Measurements from ENCODE around the gene PIK3R6.

The PIK3R6 gene

DNA sequence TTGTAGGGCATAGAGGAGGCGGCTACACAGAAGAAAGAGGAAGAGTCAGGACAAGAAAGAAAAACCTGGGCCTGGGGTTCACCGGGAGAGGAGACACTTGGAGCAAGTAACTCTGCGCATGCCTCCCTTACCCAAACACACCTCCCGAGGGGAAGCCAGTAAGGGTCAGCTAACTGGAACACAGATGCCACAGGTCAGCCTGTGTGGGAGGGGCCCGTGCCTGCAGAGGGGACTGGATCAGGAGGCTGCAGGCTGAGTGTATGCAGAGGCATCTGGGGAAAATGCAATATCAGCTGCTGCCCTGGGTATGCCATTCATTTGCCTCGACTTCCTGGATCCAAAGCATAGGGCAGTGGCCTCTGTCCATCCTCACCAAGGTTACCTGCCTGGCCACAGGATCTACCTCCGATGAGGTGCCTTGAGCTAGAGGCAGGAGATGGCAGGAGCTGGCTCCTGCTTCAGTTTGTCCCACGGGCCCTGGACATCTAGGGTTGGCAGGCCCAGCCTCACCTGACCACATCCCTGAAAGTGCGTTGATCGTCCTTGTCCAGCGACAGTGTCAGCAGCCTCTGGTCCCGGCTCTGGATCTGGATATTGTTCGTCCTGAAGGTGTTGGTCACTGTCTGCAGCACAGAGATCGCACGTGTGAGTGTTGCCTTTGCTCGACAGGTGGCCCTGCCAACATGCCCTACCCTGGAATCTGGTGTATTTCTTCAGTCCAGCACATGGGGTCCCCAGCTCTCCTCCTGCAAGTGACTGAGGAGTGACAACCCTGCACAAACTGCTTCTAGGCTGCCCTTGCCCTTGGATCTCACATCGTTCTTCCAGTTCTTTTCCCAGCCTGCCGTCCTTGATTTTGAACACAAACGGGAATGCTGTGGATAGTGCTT is 63.7 kb downstream of the PIK3R6 start:
- Histone ChIP-seq H2AFZ (ENCODE audit: low read length) (no peak overlapping the region), H3K27me3 (ENCODE audit: insufficient read depth, low read length) (no peaks in the 10 kb centered on the region), H3K27ac (ENCODE audit: low read depth, low read length, poor library complexity, severe bottlenecking) (no peak overlapping the region), H3F3A (ENCODE audit: insufficient read depth, low read length) (no peaks in the 10 kb centered on the region), H3K4me2 (ENCODE audit: low read length) (no peak overlapping the region), H3K9ac (ENCODE audit: low read length) (no peak overlapping the region), H3K9me2 (ENCODE audit: low read depth, low read length) (no peaks in the 10 kb centered on the region), H4K20me1 (ENCODE audit: insufficient read depth, low read length) (no peaks in the 10 kb centered on the region), H3K4me3 (ENCODE audit: low read depth, low read length, poor library complexity, severe bottlenecking) (no peak overlapping the region), H3K9me3 (ENCODE audit: low read length) (no peaks in the 10 kb centered on the region), H3K36me3 (ENCODE audit: insufficient read depth, low read length) (no peaks in the 10 kb centered on the region), H3K4me1 (ENCODE audit: insufficient read depth, low read length, severe bottlenecking) (no peaks in the 10 kb centered on the region), H3K79me2 (ENCODE audit: insufficient read depth, low read length) (no peaks in the 10 kb centered on the region)
- TF ChIP-seq, protein P1, sequence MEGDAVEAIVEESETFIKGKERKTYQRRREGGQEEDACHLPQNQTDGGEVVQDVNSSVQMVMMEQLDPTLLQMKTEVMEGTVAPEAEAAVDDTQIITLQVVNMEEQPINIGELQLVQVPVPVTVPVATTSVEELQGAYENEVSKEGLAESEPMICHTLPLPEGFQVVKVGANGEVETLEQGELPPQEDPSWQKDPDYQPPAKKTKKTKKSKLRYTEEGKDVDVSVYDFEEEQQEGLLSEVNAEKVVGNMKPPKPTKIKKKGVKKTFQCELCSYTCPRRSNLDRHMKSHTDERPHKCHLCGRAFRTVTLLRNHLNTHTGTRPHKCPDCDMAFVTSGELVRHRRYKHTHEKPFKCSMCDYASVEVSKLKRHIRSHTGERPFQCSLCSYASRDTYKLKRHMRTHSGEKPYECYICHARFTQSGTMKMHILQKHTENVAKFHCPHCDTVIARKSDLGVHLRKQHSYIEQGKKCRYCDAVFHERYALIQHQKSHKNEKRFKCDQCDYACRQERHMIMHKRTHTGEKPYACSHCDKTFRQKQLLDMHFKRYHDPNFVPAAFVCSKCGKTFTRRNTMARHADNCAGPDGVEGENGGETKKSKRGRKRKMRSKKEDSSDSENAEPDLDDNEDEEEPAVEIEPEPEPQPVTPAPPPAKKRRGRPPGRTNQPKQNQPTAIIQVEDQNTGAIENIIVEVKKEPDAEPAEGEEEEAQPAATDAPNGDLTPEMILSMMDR (IDR thresholded peaks at IDR 0.05; ENCODE audit: low read length) = peak; percentile 13; the same call in 1 of the 2 replicates
- TF ChIP-seq EZH2 (IDR thresholded peaks at IDR 0.05; ENCODE audit: borderline replicate concordance, low read length) = no peak

DNA sequence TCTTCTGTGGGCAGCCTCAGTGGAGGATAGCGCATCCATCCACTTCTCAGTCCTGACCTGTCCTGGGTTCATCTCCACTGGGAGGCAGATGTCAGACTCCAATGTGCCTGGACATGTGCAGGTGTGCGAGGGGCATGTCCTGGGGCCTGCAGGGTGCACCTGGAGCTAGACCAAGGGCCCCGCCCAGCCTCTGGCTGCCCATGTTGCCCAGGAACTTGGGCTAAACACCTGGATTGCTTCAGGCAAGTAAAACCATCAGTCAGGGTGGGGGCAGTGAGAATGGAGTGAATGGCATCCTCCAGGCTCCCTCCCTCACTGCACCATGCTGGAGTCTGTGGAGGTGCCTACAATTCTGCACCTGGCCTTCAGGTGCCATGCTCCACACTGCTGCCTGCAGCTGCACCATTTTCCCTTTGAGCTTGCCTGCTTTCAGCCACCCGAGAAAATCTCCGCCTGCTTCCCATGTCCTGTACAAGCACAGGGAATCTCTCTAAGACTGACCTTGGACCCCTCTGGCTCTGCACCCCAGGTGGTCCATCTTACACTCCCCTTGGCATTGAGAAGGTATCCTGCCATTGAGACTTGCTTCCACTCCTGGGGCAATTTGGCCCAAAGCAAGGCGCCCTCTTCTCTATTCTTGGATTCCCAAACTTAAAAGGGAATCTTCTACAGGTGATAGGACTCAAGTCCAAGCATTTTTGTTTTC is 66.2 kb downstream of the PIK3R6 start:
- TF ChIP-seq, protein P1 (IDR thresholded peaks at IDR 0.05; ENCODE audit: low read length) = no peak
- no peak for TF ChIP-seq EZH2 (IDR thresholded peaks at IDR 0.05; ENCODE audit: borderline replicate concordance, low read length)
- Histone ChIP-seq H3K9me3 (ENCODE audit: low read length) (no peaks in the 10 kb centered on the region), H3K4me1 (ENCODE audit: insufficient read depth, low read length, severe bottlenecking) (no peaks in the 10 kb centered on the region), H3F3A (ENCODE audit: insufficient read depth, low read length) (no peaks in the 10 kb centered on the region), H3K36me3 (ENCODE audit: insufficient read depth, low read length) (no peaks in the 10 kb centered on the region), H2AFZ (ENCODE audit: low read length) (no peak overlapping the region), H3K27ac (ENCODE audit: low read depth, low read length, poor library complexity, severe bottlenecking) (no peak overlapping the region), H4K20me1 (ENCODE audit: insufficient read depth, low read length) (no peaks in the 10 kb centered on the region), H3K9me2 (ENCODE audit: low read depth, low read length) (no peaks in the 10 kb centered on the region), H3K79me2 (ENCODE audit: insufficient read depth, low read length) (no peaks in the 10 kb centered on the region), H3K27me3 (ENCODE audit: insufficient read depth, low read length) (no peaks in the 10 kb centered on the region), H3K9ac (ENCODE audit: low read length) (no peak overlapping the region), H3K4me2 (ENCODE audit: low read length) (no peak overlapping the region), H3K4me3 (ENCODE audit: low read depth, low read length, poor library complexity, severe bottlenecking) (no peak overlapping the region)

DNA sequence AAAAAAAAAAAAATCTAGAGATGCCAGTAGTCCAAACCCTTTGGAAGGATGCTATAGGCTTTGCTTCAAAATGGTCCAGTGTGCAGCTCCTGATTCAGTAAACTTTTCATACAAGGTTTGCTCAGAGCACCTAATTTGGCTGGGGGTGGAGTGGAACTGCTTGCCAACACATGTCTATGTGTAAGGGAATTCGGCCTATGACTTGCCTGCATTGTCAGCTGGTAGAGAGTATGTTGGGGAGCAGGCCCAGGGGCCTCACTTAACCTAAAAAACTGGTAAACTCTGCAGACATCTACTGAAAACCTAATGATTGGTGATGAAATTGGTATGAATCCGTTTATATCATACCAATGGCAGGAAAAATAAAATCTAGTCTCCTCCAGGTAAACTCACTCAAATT is 66.8 kb downstream of the PIK3R6 start:
- Histone ChIP-seq H3K27ac (ENCODE audit: low read depth, low read length, poor library complexity, severe bottlenecking) (no peak overlapping the region), H3K79me2 (ENCODE audit: insufficient read depth, low read length) (no peaks in the 10 kb centered on the region), H3K27me3 (ENCODE audit: insufficient read depth, low read length) (no peaks in the 10 kb centered on the region), H3F3A (ENCODE audit: insufficient read depth, low read length) (no peaks in the 10 kb centered on the region), H3K9me2 (ENCODE audit: low read depth, low read length) (no peaks in the 10 kb centered on the region), H3K9me3 (ENCODE audit: low read length) (no peaks in the 10 kb centered on the region), H3K4me1 (ENCODE audit: insufficient read depth, low read length, severe bottlenecking) (no peaks in the 10 kb centered on the region), H3K4me2 (ENCODE audit: low read length) (no peak overlapping the region), H3K9ac (ENCODE audit: low read length) (no peak overlapping the region), H4K20me1 (ENCODE audit: insufficient read depth, low read length) (no peaks in the 10 kb centered on the region), H2AFZ (ENCODE audit: low read length) (no peak overlapping the region), H3K4me3 (ENCODE audit: low read depth, low read length, poor library complexity, severe bottlenecking) (no peak overlapping the region), H3K36me3 (ENCODE audit: insufficient read depth, low read length) (no peaks in the 10 kb centered on the region)
- TF ChIP-seq, protein P1 (IDR thresholded peaks at IDR 0.05; ENCODE audit: low read length) = no peak
- TF ChIP-seq EZH2 (IDR thresholded peaks at IDR 0.05; ENCODE audit: borderline replicate concordance, low read length) = no peak

Data from OCI-LY1 (cell line).